ENCODE data around the gene HRG. TPM values are rescaled to one million over a fixed set of nuclear protein-coding genes. Genes with fewer than 3 reads are reported as not detected.
"Not testable (repeated sequence)": the region's sequence is repeated elsewhere in the genome, so short reads cannot be mapped to it uniquely, and the experiment has no call there.

The HRG gene
- polyA plus RNA-seq (ENCODE audit: insufficient read length), result 2.0 TPM
- long read RNA-seq, donor 1, result 0 reads
- long read RNA-seq, donor 2, partial matches to known transcripts, result 0 of 2 reads
- long read RNA-seq, donor 2, other reads (novel, unspliced or antisense), result 0 of 2 reads
- long read RNA-seq, donor 3, result 0 reads
- long read RNA-seq, donor 4, result 0 reads
- long read RNA-seq, donor 5, result 0 reads
- long read RNA-seq, donor 6, partial matches to known transcripts, result 0 of 1 reads
- long read RNA-seq, donor 6, other reads (novel, unspliced or antisense), result 0 of 1 reads
- long read RNA-seq, donor 7, partial matches to known transcripts, result 0 of 2 reads
- long read RNA-seq, donor 7, other reads (novel, unspliced or antisense), result 0 of 2 reads
- long read RNA-seq, donor 8, result 0 reads

GRCh38 chr3:186665625-186666188 is at the start of gene HRG:
Gene HRG, plus strand, starts transcription at chr3:186666014. Its CDS starts 18 bp downstream, at chr3:186666032.
- no peak for DNase-seq

- DNase-seq, result no peak
These were observed 49.6 kb upstream of the HRG start for GRCh38 chr3:186616299-186616617.

- DNase-seq, result peak; percentile 60
These were observed 48.5 kb upstream of the HRG start for GRCh38 chr3:186617036-186617946.

GRCh38 chr3:186618318-186618938 is 47.4 kb upstream of the HRG start:
- DNase-seq, result no peak

GRCh38 chr3:186619787-186620212 is 46.0 kb upstream of the HRG start:
- no peak for DNase-seq

- no peak for DNase-seq
These were observed 45.4 kb upstream of the HRG start for GRCh38 chr3:186620213-186621092.

- no peak for DNase-seq
These were observed 43.7 kb upstream of the HRG start for GRCh38 chr3:186621894-186622650.

GRCh38 chr3:186622651-186623310 is 43.0 kb upstream of the HRG start:
- no peak for DNase-seq

GRCh38 chr3:186624598-186624997 is 41.2 kb upstream of the HRG start:
- DNase-seq, result no peak

- no peak for DNase-seq
These were observed 40.2 kb upstream of the HRG start for GRCh38 chr3:186625600-186626042.

GRCh38 chr3:186626254-186626847 is 39.5 kb upstream of the HRG start:
- no peak for DNase-seq

- no peak for DNase-seq
These were observed 37.9 kb upstream of the HRG start for GRCh38 chr3:186627852-186628414.

GRCh38 chr3:186628756-186629155 is 37.1 kb upstream of the HRG start:
- DNase-seq, result no peak

GRCh38 chr3:186630950-186631641 is 34.7 kb upstream of the HRG start:
- no peak for DNase-seq

- no peak for DNase-seq
These were observed 32.3 kb upstream of the HRG start for GRCh38 chr3:186633481-186633880.

- not testable (repeated sequence) for DNase-seq
These were observed 31.6 kb upstream of the HRG start for GRCh38 chr3:186634207-186634606.

- no peak for DNase-seq
These were observed 30.3 kb upstream of the HRG start for GRCh38 chr3:186635532-186635931.

GRCh38 chr3:186636536-186636935 is 29.3 kb upstream of the HRG start:
- DNase-seq, result no peak

GRCh38 chr3:186637686-186638085 is 28.1 kb upstream of the HRG start:
- no peak for DNase-seq

Measured in left kidney (tissue), 8 donors.